Measurements from ENCODE around the gene B4GALNT2.
"Not testable (repeated sequence)": the region's sequence is repeated elsewhere in the genome, so short reads cannot be mapped to it uniquely, and the experiment has no call there.

The B4GALNT2 gene, protein sequence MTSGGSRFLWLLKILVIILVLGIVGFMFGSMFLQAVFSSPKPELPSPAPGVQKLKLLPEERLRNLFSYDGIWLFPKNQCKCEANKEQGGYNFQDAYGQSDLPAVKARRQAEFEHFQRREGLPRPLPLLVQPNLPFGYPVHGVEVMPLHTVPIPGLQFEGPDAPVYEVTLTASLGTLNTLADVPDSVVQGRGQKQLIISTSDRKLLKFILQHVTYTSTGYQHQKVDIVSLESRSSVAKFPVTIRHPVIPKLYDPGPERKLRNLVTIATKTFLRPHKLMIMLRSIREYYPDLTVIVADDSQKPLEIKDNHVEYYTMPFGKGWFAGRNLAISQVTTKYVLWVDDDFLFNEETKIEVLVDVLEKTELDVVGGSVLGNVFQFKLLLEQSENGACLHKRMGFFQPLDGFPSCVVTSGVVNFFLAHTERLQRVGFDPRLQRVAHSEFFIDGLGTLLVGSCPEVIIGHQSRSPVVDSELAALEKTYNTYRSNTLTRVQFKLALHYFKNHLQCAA

DNA sequence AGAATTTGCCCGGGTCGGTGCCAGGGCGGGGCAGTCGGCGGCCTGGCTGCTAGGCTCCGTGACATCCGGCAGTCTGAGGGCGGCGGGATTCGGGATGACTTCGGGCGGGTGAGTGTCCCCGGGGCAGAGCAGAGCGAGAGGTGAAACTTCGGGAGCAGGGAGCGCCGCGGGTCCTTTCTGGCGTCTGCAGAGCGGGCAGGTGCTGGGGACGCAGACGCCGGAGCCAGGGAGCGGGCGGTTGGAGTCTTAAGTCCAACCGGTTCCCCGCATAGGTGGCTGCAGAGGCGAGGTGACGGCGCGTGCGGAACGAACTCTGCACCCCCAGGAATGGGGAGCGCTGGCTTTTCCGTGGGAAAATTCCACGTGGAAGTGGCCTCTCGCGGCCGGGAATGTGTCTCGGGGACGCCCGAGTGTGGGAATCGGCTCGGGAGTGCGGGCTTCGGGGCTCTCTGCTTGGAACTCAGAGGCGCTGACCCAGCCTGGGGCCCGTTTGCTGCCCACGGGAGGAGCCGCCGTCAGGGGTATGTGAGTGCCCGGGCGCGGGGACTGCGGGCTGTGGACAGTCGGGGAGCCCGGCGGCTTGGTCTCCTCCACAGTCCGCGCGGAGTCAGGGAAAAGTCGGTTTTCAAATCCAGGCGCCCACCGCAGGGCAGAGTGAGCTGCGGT is at the start of gene B4GALNT2:
B4GALNT2 (plus strand) TSS at position 71 of the 666 bp plus-strand sequence; CDS start at position 95, 24 bp downstream.
- DNase-seq, result peak; percentile 15

DNA sequence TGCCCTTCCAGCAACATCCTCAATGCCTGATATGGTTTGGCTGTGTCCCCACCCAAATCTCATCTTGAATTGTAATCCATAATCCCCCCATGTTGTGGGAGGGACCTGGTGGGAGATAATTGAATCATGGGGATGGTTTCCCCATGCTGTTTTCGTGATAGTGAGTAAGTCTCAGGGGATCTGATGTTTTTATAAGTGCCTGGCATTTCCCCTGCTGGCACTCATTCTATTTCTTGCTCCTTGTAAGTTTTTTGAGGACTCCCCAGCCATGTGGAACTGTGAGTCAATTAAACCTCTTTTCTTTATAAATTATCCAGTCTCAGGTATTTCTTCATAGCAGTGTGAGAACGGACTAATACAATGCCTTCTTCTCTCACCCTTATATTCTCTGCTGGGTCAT is 47.5 kb upstream of the B4GALNT2 start:
- DNase-seq, result not testable (repeated sequence)

DNA sequence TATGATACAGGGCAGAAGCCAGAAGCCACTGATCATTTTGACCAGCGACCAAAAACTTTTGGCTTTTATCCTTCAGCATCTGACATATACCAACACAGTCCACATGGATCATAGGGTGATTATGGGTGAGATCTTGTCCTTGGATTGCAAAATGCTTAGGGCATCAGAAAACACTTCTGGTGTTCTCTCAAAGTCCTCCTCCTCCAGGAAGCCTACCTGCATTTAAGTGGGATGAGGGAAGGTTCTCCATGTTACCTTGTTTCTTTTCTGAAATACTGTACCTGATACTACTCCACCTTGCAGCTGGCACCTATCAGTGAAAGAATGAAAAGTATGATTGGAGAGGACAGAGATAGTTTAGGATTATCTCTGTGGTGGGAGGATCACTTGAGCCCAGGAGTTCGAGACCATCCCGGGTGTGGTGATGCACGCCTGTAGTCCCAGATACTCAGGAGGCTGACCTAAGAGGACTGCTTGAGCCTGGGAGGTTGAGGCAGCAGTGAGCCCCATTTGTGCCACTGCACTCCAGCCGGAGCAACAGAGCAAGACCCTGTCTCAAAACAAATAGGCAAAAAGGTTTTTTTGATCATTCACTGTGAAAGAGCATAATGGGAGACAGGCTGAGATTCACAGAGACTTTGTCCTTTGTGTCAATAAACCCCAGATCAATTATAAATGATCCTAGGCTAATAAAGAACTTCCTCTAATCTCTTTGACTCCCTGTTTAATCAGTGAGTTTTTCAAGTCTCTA is 46.8 kb upstream of the B4GALNT2 start:
- DNase-seq, result no peak

DNA sequence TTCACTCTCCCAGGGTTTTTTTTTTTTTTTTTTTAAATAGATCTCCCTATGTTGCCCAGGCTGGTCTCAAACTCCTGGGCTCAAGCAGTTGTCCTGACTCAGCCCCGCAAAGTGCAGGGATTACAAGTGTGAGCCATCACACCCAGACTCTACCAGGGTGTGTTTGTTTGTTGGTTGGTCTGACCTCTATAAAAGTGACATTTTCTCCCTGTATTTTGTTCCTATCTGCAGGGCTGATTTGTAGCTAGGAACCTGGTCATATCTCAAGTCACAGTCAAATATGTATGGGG is 46.3 kb upstream of the B4GALNT2 start:
- DNase-seq, result no peak

DNA sequence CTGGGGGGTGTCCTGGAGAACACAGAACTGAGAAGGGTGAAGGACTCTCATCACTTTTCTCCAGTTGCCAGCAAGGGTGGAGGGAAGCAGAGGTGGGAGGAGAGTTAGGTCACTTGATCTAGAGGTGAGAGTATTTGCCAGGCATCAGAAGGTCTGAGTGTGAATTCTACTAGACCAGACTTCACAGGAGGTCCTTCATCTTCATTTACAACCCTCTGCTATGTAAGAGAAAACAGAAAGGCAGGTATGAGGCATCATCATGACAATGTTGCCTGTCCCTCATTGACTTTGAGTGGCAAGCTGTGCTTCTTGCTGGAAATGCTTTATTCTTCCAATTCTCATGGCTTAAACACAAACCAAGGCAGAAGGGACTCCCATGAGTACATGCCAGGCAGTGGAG is 45.9 kb upstream of the B4GALNT2 start:
- no peak for DNase-seq

DNA sequence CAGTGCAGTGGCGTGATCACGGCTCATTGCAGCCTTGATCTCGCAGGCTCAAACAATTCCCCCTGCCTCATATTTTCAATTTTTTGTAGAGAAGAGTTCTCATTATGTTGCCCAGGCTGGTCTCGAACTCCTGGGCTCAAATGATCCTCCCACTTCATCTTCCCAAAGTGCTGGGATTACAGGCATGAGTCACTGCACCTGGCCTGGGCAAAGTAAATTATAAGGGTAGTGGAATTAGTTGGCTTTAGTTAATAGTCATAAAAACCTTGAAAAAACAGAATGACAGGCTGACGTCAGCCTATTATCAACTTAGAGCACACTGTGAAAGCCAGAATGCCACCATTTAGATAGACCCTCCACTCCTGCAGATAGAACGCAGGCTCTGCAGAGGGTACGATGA is 43.5 kb upstream of the B4GALNT2 start:
- no peak for DNase-seq

DNA sequence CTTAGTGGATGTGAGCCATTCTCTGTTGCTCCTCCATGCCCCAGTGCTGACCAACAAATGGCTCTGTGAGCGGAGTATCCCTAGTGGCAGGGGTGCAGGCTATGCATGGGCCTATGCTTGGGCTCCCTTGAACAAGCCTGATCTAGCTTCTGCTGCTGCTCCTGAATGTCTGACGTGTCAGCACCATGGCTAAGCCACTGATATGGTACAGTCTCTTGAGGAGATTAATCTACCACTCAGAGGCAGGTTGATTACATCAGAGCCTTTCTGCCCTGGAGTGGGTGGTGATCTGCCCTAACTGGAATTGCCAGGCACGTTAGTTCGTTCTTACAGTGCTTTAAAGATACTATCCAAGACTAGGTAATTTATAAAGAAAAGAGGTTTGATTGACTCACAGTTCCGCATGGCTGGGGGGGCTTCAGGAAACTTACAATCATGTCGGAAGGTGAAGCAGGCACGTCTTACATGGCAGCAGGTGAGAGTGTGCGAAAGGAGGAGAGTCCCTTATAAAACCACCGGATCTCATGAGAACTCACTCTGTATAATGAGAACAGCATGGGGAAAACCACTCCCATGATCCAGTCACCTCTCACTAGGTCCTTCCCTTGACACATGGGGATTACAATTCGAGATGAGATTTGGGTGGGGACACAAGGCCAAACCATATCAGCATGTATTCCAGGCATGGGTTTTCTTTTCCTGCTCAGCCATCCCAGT is 41.5 kb upstream of the B4GALNT2 start:
- no peak for DNase-seq

DNA sequence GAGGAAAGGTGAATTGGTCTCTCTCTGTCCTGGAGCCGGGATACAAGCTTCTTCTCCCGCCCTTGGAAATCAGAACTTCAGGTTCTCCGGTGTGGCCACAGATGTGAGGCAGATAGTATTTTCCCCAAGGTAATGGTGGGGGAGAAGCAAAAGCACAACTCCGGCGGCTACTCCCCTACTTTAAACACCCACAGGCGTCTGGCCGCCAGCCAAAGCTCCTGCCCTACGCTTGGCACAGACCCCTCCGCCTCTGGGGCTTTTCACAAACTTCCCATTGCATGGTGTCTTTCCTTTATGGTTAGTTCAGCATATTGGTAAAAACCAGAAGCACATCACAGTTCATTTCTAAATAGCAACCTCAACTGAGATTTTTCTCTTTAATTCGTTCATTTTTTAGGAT is 39.4 kb upstream of the B4GALNT2 start:
- no peak for DNase-seq

DNA sequence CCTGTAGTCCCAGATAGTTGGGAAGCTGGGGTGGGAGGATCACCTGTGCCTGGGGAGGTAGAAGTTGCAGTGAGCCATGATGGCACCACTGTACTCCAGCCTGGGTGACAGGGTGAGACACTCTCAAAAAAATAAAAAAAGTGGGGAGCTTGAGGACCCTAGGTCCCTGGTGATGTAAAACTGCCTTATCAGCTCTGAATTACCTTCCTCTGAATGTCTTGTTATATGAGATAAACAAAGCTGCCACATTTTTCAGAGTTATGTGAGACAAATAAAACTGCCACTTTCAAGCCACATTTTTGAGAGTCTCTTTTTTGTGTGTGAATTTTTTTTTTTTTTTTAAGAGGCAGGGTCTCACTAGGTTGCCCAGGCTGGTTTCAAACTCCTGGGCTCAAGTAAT is 32.0 kb upstream of the B4GALNT2 start:
- DNase-seq, result no peak

DNA sequence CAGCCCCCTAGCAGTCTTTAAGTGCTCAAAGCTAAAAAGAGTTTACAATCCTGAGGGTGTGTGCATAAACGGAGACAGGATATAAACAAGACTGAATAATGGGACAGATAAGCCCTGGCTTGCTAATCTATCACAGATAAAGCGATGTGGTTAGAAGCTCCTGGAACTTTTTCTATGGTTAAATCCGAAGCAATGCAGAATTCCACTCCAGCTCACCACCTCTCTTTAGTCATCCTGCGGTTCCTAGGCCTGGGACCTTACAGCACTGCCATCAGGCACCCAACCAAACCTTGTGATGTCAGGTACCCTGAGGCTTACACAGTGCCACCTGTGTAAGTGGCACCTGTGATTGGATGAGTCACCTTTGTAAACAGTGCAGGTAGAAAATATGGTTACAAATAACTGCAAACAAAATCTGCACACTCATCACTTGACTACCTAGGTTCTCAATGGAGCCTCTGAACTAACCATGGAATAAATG is 31.5 kb upstream of the B4GALNT2 start:
- DNase-seq, result peak; percentile 9

DNA sequence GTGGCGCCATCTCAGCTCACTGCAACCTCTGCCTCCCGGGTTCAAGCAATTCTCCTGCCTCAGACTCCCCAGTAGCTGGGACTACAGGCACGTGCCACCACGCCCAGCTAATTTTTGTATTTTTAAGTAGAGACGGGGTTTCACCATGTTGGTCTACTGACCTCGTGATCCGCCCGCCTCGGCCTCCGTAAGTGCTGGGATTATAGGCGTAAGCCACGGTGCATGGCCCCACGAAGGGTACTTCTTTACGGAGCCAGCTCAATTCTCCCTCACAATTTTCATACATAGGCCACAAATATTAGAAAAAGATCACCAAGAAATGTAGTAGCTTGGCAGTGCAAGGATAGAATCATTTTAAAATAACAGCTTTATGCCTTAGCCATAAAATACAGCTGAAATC is 29.2 kb upstream of the B4GALNT2 start:
- DNase-seq, result not testable (repeated sequence)

DNA sequence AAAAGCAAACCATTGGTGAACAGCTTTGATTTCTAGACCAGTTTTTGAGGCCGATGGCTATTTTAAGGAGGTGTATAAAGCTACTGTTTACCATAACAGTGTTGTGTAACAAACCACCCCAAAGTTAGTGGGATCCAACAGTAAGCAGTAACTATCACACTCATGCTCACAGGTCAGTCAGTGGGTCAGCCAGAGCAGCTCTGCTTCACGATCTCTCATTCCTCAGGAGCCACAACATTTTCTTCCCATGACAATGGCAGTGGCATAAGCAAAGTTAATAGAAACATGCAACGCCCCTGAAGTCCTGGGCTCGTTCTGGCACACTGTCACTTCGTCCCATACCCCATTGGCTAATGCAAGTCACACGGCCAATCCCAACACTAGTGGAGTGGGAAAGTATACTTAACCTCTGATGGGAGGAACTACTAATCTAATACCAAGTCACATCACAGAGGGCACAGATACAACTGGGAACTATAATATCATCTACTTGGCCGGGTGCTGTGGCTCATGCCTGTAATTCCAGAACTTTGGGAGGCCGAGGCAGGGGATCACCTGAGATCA is 28.0 kb upstream of the B4GALNT2 start:
- DNase-seq, result no peak

DNA sequence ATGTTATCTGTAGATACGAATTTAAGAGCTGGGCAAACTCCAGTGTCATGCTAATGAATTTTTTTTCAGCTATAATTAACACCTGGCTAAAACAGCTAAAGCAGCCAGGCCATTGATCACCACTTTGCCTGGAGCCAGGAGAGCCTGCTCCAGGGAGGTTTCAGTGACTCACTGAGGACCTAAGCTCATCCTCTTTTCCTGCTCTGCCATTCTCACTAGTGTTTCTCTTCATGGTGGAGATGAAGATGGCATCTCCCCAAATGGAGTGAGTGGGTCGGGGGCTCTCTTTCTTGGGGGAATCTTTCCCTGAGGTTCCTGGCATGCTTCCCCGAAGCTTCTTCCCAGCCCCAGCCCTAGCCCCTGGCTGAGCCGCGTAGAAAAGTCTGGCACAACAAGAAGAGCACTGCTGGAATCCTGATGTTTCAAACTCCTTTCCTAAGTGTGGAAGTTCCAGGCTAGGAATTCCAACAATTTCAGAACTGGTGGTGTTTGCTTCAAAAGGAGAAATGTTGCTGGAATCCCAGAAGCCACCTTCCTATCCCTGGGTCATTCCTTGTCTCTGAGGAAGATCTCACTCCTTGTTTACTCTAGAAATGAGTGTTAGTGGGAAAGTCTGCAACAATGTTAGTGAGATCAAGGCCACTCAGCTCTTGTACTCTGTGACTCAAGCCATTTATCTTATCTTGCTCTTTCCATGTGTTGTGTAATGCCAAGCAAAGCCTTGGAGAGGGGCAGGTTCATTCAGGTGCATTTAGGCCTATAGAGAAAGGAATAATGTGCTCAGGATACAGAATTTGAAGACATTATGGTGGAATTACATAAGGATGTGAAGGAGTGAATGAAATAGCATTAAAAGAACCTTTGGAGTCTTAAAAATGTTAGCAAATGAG is 26.0 kb upstream of the B4GALNT2 start:
- no peak for DNase-seq

DNA sequence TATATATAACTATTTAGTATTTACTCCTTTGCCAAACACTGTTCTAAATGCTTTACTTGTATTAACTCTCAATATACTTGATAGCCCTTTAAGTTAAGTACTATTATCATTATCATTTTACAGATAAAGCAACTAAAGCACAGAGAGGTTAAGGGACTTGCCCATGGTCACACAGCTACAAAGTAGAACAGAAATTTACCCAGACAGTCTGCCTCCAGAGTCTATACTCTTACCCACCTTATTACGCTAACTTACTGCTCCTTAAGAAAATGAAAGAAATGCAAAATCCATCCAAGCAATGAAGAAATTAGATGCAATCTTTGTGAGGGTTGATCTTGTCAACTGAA is 25.4 kb upstream of the B4GALNT2 start:
- DNase-seq, result no peak

DNA sequence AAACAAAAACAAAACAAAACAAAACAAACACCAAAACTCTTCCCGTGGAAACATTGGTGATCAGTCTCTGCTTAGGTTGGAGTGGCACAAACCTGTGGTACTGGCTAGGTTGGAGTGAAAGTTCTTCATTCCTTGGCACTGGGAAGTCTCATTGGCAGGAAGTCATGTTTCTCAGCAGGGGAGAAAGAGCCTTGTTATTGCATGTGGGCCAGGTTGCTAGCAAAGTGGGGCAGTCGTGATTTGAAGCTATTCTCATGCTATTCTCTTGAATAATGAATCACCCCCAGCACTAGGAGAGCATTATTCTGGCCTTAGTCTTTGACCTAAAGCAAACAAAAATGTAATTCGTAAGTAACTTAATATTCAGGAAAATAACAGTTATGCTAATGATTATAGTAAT is 24.3 kb upstream of the B4GALNT2 start:
- no peak for DNase-seq

DNA sequence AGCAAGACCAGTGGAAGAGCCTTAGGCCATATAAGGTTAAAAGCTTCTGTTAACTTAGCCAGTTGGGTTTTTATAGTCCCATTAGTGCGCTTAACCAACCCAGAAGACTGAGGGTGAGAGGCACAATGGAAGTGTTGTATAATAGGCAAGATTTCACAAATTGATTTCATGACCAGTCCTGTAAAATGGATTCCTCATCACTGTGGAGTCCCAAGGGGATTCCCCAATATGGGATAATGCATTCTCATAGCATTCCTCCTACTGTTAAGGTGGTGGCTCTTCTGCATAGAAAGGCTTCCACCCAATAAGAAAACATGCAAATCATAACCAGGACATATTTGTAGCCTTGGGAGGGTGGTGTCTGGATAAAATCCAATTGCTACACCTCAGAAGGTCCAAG is 22.1 kb upstream of the B4GALNT2 start:
- no peak for DNase-seq

DNA sequence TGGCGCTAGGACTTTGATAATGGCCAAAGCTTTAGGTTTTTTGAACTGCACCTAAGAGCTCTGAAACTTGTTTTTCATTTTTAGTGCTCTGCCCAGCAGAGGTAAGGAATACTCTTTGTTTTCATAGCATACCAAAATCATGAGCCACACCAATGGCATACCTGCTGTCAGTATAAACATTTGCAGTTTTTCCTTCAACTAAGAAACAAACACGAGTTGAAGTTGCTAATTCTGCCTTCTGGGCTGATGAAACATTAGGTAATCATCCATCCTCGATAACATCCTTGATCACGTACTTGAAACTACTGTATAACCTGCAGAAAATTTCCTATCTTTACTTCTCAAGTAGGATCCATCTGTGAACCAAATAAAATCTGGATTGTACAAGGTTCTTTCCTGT is 20.6 kb upstream of the B4GALNT2 start:
- no peak for DNase-seq

DNA sequence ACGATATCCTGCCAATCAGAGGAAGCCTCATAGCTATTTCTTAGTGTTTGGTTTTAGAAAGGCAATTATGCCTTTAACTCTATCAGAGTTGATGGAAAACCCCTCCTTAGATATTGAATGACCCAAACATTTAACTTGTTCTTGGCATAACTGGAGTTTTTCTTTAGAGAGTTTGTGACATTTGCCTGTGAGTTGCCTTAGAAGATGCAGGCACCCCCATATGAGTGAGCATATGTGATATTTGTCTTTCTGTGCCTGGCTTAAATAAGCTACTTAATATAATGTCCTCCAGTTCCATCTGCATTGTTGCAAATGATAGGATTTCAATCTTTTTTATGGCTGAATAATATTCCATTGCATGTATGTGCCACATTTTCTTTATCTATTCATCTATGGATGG is 19.6 kb upstream of the B4GALNT2 start:
- DNase-seq, result no peak

DNA sequence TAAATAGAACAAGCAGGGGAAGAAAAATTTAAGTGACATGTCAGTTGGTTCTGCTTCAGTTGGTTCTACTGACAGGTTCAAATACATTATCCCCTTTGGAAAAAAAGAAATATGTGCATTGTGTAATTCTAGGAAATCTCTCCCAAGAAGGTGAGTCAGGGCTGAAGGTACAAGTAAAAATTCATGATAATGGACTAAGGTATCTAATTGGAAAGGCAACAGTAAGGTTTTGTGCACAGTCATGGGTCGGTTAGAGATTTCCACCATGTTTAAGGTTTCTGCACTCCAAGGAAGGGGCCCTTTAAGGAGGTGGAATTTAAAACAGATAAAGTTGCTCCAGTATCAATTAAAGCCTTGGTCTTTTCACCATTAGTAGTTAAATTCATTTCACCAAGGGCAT is 17.9 kb upstream of the B4GALNT2 start:
- DNase-seq, result no peak

DNA sequence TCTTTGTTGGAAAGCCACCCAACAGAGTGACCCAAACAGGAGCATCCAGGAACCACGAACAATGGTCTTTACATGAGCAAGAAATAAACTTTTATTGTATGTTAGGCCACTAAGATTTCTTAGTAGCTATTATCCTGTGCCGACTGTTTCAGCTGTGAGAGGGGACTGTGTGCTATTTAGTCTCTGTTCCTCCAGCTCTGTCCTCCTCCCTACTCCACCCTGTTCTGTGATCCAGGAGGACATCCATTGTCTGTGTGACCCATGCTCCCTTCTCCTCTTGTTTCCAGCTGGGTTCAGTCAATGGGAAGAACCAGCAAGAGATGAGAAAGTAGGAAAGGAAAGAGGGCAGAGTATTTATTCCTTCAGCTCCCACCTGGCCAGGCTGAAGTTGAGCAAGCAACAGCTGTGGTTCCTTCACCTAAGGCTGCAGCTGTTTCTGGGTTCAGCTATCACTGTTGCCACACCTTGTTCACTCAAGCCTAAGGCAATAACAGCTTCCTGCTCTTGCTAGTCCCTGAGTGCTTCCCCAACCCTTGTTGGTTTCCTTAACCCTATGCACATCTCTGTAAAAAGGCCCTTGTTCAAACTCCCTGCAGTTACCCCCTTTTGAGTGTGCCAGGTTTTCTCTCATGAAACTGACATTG is 14.9 kb upstream of the B4GALNT2 start:
- no peak for DNase-seq

DNA sequence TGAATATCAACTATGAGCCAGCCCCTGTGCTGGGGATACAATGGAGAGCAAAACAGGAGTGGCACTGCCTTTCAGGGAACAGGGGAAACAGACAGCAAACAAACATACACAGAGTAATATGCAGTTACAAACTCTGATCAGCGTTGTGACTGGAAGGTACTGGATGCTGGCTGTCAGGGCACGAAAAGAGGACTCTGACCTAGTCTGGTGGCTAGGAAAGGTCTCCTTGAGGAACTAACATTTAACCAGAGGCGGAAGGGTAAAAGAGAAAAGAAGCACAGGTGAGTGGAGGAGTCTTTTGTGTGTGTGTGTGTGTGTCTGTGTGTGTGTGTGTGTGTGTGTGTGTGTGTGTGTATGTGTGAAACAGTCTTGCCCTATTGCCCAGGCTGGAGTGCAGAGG is 12.4 kb upstream of the B4GALNT2 start:
- DNase-seq, result no peak

Data from NCI-H345 (cell line).